ENCODE results near the gene NUDC. TPM values are rescaled to one million over a fixed set of nuclear protein-coding genes. Genes with fewer than 3 reads are reported as not detected.

NUDC gene
- total and polyA plus RNA-seq, 10 of the 15 experiments (the other 5 are each of a cell fraction or from before 2014, with no cell fraction given), result 5.5 to 227 (median 67.4) TPM

- TF ChIP-seq HDAC6 (IDR thresholded peaks at IDR 0.05; ENCODE audit: unreplicated experiment) (no peak), POU2F2 (IDR thresholded peaks at IDR 0.05; ENCODE audit: borderline replicate concordance, low read depth, low read length) (no peak), MEF2A (IDR thresholded peaks at IDR 0.05; ENCODE audit: insufficient read depth, low read depth, low read length) (no peak), NFXL1 (IDR thresholded peaks at IDR 0.05; ENCODE audit: borderline replicate concordance) (no peak), YBX1 (IDR thresholded peaks at IDR 0.05) (no peak), E2F8 (IDR thresholded peaks at IDR 0.05; ENCODE audit: low read depth, partially characterized antibody) (no peak), CBX5 (IDR thresholded peaks at IDR 0.05; ENCODE audit: low read depth) (no peak), SIN3A (IDR thresholded peaks at IDR 0.05; ENCODE audit: low read depth, low read length) (no peak), HCFC1 (IDR thresholded peaks at IDR 0.05; ENCODE audit: low read length) (no peak), BCL11A (IDR thresholded peaks at IDR 0.05; ENCODE audit: low read depth, low read length) (no peak), ZSCAN29 (IDR thresholded peaks at IDR 0.05) (no peak), JUNB (IDR thresholded peaks at IDR 0.05) (no peak), TCF3 (IDR thresholded peaks at IDR 0.05; ENCODE audit: borderline replicate concordance, insufficient read depth, low read depth, low read length) (no peak), SMAD5 (IDR thresholded peaks at IDR 0.05; ENCODE audit: low read depth) (no peak), ZNF687 (IDR thresholded peaks at IDR 0.05) (no peak), BRCA1 (IDR thresholded peaks at IDR 0.05; ENCODE audit: low read depth, low read length) (no peak), RAD51 (IDR thresholded peaks at IDR 0.05) (no peak), TAF1 (IDR thresholded peaks at IDR 0.05; ENCODE audit: borderline replicate concordance, low read depth, low read length) (no peak)
- no peaks in the 10 kb centered on the region for H3K36me3 ChIP-seq (ENCODE audit: control insufficient read depth in 2 of 2, insufficient read depth in 2 of 2, low read length in 1 of 2)
- ATAC-seq (no peak), DNase-seq (ENCODE audit: low read depth, low spot score) (no peak), FAIRE-seq (no peak)
- H3K27me3 ChIP-seq (replicated peaks in 1 of 2; ENCODE audit: control insufficient read depth in 2 of 2, insufficient read depth in 2 of 2, low read length in 1 of 2), result peaks cover 6 to 7% of the 10 kb centered on the region in 2 experiments
- H3K9ac ChIP-seq (ENCODE audit: control insufficient read depth, insufficient read depth, low read length), result no peak overlapping the region
- no peak overlapping the region for H3K4me3 ChIP-seq
- intact Hi-C loops (cut with micrococcal nuclease; ENCODE audit: unreplicated experiment) (no loop called here), in situ Hi-C loops (cut with MboI) (no loop called here)
- no TSS peak for BruUV-seq (replicated peaks)
- SMC1A ChIA-PET (ENCODE audit: uncharacterized antibody, unreplicated experiment), result no interaction called here
- H2AFZ ChIP-seq (ENCODE audit: control insufficient read depth, low read depth, low read length), result no peak overlapping the region
- H3K27ac ChIP-seq (ENCODE audit: control insufficient read depth, insufficient read depth), result no peak overlapping the region
- 0% methylated on average over 3 of the region's 3 CpGs for WGBS (ENCODE audit: insufficient coverage, insufficient replicate concordance, low lambda C conversion rate, missing lambda C conversion rate)
- RAD21 ChIA-PET (ENCODE audit: unreplicated experiment), result no interaction called here
- peak overlapping the region; percentile 72; the same call in 1 of the 2 replicates for H3K4me2 ChIP-seq (ENCODE audit: control insufficient read depth, insufficient read depth)
- no peaks in the 10 kb centered on the region for H3K4me1 ChIP-seq (ENCODE audit: control insufficient read depth, insufficient read depth, low read length)
- no peaks in the 10 kb centered on the region for H4K20me1 ChIP-seq (ENCODE audit: control insufficient read depth, insufficient read depth)
- CTCF ChIA-PET, result no interaction called here
- POLR2A ChIA-PET, result no interaction called here
- H3K9me3 ChIP-seq (replicated peaks; ENCODE audit: control insufficient read depth, insufficient read depth, low read length), result no peaks in the 10 kb centered on the region; the same call in 2 of the 3 replicates
- no peaks in the 10 kb centered on the region for H3K79me2 ChIP-seq (ENCODE audit: control insufficient read depth, insufficient read depth, low read length)
These were observed 39.1 kb downstream of the NUDC start for GRCh38 chr1:26960625-26960966.

Measured in GM12878 (cell line).